Panc1 (cell line): ENCODE measurements around the gene AHNAK. TPM values are rescaled to one million over a fixed set of nuclear protein-coding genes. Genes with fewer than 3 reads are reported as not detected.

Source experiments
- ATAC-seq: fragments of 200-7000 bp; cut with Tn5 transposase; 2 replicates; pipeline ENCODE4 v1.9.1; 2020; ENCODE audit warnings: mild to moderate bottlenecking, moderate library complexity
- BruUV-seq: library from RNA; stranded (reverse); fragments of 400-500 nt; replicated peaks from 2 replicates; lab custom pipeline; 2021; lab: Mats Ljungman, UMichigan
- CTCF ChIA-PET: fragments of 300-600 bp; sonication (Branson Sonifier 250); formaldehyde crosslinking; loops from one replicate; lab custom pipeline; 2022; ENCODE audit warnings: antibody characterized with exemption; lab: Charles Lee
- POLR2A ChIA-PET: fragments of 300-600 bp; sonication (Branson Sonifier 250); formaldehyde crosslinking; loops from one replicate; lab custom pipeline; 2022; ENCODE audit warnings: antibody characterized with exemption; lab: Charles Lee
- DNase-seq: peaks from one replicate; pipeline ENCODE4 v3.0.0-alpha.2; 2010; ENCODE audit warnings: low read depth, low spot score
- H3K27ac ChIP-seq: 2 replicates; pipeline ENCODE4 v1.5.1; 2011; ENCODE audit warnings: mild to moderate bottlenecking, low read length, inconsistent platforms
- H3K27me3 ChIP-seq: fragments of 200-500 bp; sonication (Bioruptor generic); 2 replicates; pipeline ENCODE4 v1.6.0; 2014; ENCODE audit warnings: low read length, inconsistent platforms; ENCODE audit not compliant: control insufficient read depth, insufficient read depth
- H3K36me3 ChIP-seq: fragments of 200-500 bp; sonication (Bioruptor generic); 2 replicates; pipeline ENCODE4 v1.5.1; 2014; ENCODE audit warnings: inconsistent platforms, mild to moderate bottlenecking, low read length, moderate library complexity; ENCODE audit not compliant: control insufficient read depth, insufficient read depth
- H3K4me1 ChIP-seq: 2 replicates; pipeline ENCODE4 v1.5.1; 2011; ENCODE audit warnings: inconsistent platforms, mild to moderate bottlenecking, low read length, moderate library complexity; ENCODE audit not compliant: control insufficient read depth, insufficient read depth
- H3K4me3 ChIP-seq, 2 experiments: 2 replicates each; pipeline ENCODE4 v1.5.1; 2011 to 2012; ENCODE audit warnings: low read depth in 2 of 2, low read length in 2 of 2, mild to moderate bottlenecking in 2 of 2, inconsistent platforms in 1 of 2, moderate library complexity in 1 of 2
- H3K9me3 ChIP-seq: fragments of 200-500 bp; sonication (Bioruptor generic); 2 replicates; pipeline ENCODE4 v1.5.1; 2014; ENCODE audit warnings: low read depth, mild to moderate bottlenecking, inconsistent platforms, low read length, moderate library complexity; ENCODE audit not compliant: control insufficient read depth, insufficient read depth
- POLR2AphosphoS5 ChIP-seq: IDR thresholded peaks from 2 replicates; pipeline ENCODE4 v1.6.1; 2012; ENCODE audit warnings: mild to moderate bottlenecking, low read depth, low read length, moderate library complexity
- SIN3A ChIP-seq: IDR thresholded peaks from 2 replicates; pipeline ENCODE4 v1.6.1; 2012; ENCODE audit warnings: low read depth, mild to moderate bottlenecking, low read length, moderate library complexity, borderline replicate concordance; ENCODE audit not compliant: insufficient read depth
- TCF7L2 ChIP-seq: IDR thresholded peaks from 2 replicates; pipeline ENCODE4 v1.6.1; 2011; ENCODE audit warnings: mild to moderate bottlenecking, low read depth, low read length, inconsistent platforms
- in situ Hi-C: cut with HindIII; loops from 2 replicates; pipeline ENCODE4 v1.10.0; 2016; ENCODE audit warnings: low sequenced_read_pairs, low pct_unique_long_range_greater_than_20kb
- intact Hi-C: fragments of 100-400 bp; cut with micrococcal nuclease; formaldehyde crosslinking; loops from one replicate; pipeline ENCODE4 v1.10.0; 2022; ENCODE audit not compliant: unreplicated experiment
- total RNA-seq: library from RNA; stranded (reverse); gene quantifications from one replicate; pipeline ENCODE4 v1.2.1, GENCODE V29; 2021; ENCODE audit not compliant: unreplicated experiment
- TF ChIP-seq, protein P1 (sequence below): fragments of 450-650 bp; IDR thresholded peaks from 2 replicates; pipeline ENCODE4 v1.5.1; 2017; ENCODE audit warnings: mild to moderate bottlenecking
- TF ChIP-seq, protein P2 (sequence below), 2 experiments: IDR thresholded peaks; 2 replicates each; pipeline ENCODE4 v1.6.1; 2011 to 2012; ENCODE audit warnings: low read depth in 2 of 2, control low read depth in 1 of 2, low read length in 1 of 2, mild to moderate bottlenecking in 1 of 2, moderate library complexity in 1 of 2; ENCODE audit not compliant: insufficient read depth in 1 of 2

Gene AHNAK
- total RNA-seq, 1 experiment from 2014 or later: 844 TPM

DNA sequence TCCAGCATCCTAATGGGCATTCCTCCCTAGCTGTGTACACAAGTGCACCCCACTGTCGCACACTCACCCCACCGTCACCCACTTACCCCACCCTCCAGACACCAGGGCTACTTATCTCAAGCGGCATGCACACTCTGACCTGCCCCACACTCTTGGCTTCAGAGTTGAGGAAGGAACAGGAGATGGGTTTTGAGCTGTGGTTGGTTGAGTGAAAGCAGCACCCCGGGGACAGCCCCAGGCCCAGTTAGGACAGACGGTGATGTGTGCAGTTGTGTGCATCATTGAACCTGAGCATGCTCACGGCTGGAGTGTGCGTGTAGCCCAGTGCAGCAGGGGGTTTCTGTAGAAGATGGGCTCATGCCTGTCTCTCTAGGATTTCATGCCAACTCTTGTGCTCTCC, 32.5 kb downstream of the AHNAK start:
- POLR2A ChIA-PET: no interaction called here
- Histone ChIP-seq H3K4me3 (no peak overlapping the region), H3K27ac (peak overlapping the region; percentile 99), H3K9me3 (no peaks in the 10 kb centered on the region), H3K36me3 (peaks cover 14% of the 10 kb centered on the region), H3K27me3 (no peaks in the 10 kb centered on the region), H3K4me1 (peaks cover 91% of the 10 kb centered on the region)
- TF ChIP-seq SIN3A (peak; percentile 80; the same call in 1 of the 2 replicates), TCF7L2 (no peak)
- DNase-seq: no peak
- peak; percentile 10 for ATAC-seq
- no TSS peak for BruUV-seq
- CTCF ChIA-PET: interaction anchor here (0.7 to 1.0 kb wide), 2 partner anchors 29 to 90 kb away, joined by 4 to 5 read pairs; no protein-coding TSS in a partner anchor
- in situ Hi-C loops: no loop called here
- intact Hi-C loops: no loop called here

DNA sequence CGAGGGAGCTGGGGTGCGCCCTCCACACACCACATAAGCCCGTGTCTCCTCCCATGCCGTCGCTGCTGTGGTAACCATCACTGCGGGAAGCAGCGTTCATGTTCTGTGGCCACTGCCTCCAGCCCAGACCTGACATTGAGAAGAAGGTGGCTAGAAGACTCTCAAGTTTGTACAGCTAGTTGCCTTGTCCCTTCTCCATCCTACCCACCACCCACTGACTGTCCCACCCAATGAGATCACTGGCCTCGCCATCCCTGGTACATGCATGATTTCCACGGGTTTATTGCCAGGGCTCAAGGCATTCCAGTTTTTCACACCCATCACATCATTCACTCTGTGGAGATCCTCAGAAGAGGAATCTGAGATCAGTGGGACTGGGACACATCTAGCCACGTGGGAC, 33.0 kb downstream of the AHNAK start:
- intact Hi-C loops (no loop called here), in situ Hi-C loops (no loop called here)
- BruUV-seq: no TSS peak
- Histone ChIP-seq H3K27ac (peak overlapping the region; percentile 99), H3K9me3 (no peaks in the 10 kb centered on the region), H3K4me1 (peaks cover 95% of the 10 kb centered on the region), H3K27me3 (no peaks in the 10 kb centered on the region), H3K36me3 (peaks cover 11% of the 10 kb centered on the region), H3K4me3 (no peak overlapping the region)
- CTCF ChIA-PET: no interaction called here
- TF ChIP-seq TCF7L2 (no peak), POLR2AphosphoS5 (0 out of 2 replicates have a peak, but pooled peaks have one; percentile 9)
- POLR2A ChIA-PET: no interaction called here
- DNase-seq (no peak), ATAC-seq (peak; percentile 4)

DNA sequence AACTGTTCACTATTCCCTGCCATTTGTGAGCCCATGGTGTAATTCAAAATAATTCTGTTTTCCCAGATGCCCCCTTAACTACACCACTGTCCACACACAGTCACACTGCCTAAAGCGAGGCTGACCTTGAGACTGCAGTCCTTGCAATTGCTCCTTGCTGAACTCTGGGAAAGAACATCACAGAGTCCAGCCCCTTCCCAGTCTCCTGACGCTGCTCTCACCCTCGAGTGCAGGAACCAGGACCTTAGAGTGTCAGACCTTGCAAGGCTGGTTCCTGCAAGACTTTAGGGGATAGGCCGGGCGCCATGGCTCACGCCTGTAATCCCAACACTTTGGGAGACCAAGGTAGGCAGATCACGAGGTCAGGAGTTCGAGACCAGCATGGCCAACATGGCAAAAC, 33.6 kb downstream of the AHNAK start:
- H3K27ac ChIP-seq: peak overlapping the region; percentile 99
- CTCF ChIA-PET: interaction anchor here (0.8 kb wide), 1 partner anchor 88 kb away, joined by 4 read pairs; no protein-coding TSS in a partner anchor
- ATAC-seq: peak; percentile 9; the same call in 1 of the 2 replicates
- TF ChIP-seq POLR2AphosphoS5: no peak
- TF ChIP-seq, protein P1, sequence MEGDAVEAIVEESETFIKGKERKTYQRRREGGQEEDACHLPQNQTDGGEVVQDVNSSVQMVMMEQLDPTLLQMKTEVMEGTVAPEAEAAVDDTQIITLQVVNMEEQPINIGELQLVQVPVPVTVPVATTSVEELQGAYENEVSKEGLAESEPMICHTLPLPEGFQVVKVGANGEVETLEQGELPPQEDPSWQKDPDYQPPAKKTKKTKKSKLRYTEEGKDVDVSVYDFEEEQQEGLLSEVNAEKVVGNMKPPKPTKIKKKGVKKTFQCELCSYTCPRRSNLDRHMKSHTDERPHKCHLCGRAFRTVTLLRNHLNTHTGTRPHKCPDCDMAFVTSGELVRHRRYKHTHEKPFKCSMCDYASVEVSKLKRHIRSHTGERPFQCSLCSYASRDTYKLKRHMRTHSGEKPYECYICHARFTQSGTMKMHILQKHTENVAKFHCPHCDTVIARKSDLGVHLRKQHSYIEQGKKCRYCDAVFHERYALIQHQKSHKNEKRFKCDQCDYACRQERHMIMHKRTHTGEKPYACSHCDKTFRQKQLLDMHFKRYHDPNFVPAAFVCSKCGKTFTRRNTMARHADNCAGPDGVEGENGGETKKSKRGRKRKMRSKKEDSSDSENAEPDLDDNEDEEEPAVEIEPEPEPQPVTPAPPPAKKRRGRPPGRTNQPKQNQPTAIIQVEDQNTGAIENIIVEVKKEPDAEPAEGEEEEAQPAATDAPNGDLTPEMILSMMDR: no peak
- TF ChIP-seq, protein P2, sequence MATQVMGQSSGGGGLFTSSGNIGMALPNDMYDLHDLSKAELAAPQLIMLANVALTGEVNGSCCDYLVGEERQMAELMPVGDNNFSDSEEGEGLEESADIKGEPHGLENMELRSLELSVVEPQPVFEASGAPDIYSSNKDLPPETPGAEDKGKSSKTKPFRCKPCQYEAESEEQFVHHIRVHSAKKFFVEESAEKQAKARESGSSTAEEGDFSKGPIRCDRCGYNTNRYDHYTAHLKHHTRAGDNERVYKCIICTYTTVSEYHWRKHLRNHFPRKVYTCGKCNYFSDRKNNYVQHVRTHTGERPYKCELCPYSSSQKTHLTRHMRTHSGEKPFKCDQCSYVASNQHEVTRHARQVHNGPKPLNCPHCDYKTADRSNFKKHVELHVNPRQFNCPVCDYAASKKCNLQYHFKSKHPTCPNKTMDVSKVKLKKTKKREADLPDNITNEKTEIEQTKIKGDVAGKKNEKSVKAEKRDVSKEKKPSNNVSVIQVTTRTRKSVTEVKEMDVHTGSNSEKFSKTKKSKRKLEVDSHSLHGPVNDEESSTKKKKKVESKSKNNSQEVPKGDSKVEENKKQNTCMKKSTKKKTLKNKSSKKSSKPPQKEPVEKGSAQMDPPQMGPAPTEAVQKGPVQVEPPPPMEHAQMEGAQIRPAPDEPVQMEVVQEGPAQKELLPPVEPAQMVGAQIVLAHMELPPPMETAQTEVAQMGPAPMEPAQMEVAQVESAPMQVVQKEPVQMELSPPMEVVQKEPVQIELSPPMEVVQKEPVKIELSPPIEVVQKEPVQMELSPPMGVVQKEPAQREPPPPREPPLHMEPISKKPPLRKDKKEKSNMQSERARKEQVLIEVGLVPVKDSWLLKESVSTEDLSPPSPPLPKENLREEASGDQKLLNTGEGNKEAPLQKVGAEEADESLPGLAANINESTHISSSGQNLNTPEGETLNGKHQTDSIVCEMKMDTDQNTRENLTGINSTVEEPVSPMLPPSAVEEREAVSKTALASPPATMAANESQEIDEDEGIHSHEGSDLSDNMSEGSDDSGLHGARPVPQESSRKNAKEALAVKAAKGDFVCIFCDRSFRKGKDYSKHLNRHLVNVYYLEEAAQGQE (IDR thresholded peaks at IDR 0.05; ENCODE audit: insufficient read depth in 1 of 2, low read depth in 2 of 2, low read length in 1 of 2): no peak
- TF ChIP-seq TCF7L2: no peak
- no peak for TF ChIP-seq SIN3A
- BruUV-seq: no TSS peak
- peaks cover 95% of the 10 kb centered on the region for H3K4me1 ChIP-seq
- intact Hi-C loops: no loop called here
- no peak for DNase-seq
- no peaks in the 10 kb centered on the region for H3K27me3 ChIP-seq
- H3K4me3 ChIP-seq: no peak overlapping the region
- in situ Hi-C loops: no loop called here
- POLR2A ChIA-PET: interaction anchor here (0.7 kb wide), 1 partner anchor 48 kb away, joined by 4 read pairs; no protein-coding TSS in a partner anchor
- no peaks in the 10 kb centered on the region for H3K9me3 ChIP-seq
- H3K36me3 ChIP-seq: peaks cover 7% of the 10 kb centered on the region
